IPS-NIHi7 (cell line): ENCODE measurements around the gene POC1A.

Experiments
- DNase-seq: peaks from one replicate; pipeline ENCODE4 v3.0.0; 2012; ENCODE audit warnings: mixed read lengths; ENCODE audit errors: extremely low spot score

POC1A gene

DNA sequence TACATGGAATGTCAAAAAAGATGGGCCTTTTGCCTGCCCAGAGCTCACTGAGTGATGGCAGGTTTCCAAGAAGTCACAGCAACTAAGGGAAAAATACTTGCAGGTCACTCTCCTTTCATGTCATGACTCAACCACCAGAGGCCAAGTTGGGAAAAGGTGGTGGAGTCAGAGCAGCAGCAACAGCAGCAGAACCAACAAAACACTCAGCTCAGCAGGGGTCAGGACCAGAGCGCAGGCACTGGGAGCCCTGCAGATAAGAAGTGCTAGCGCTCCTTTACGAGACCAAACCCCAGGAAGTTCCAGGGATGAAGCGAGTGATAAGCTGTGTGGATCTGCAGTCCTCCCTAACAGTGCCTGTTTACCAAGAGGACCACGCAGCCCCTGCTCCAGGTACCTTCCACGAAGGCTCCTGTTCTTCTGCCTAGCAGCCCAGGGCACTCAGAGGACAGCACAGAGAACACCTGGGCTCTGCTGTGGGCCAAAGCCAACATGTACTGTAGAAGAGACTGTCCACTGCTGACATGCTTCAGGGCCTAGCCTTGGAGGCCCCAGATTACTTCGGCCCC is 26.0 kb downstream of the POC1A start:
- DNase-seq, result peak; percentile 71

GRCh38 chr3:52126500-52126899 is 27.7 kb downstream of the POC1A start:
- no peak for DNase-seq

GRCh38 chr3:52126036-52126435 is 28.2 kb downstream of the POC1A start:
- no peak for DNase-seq

DNA sequence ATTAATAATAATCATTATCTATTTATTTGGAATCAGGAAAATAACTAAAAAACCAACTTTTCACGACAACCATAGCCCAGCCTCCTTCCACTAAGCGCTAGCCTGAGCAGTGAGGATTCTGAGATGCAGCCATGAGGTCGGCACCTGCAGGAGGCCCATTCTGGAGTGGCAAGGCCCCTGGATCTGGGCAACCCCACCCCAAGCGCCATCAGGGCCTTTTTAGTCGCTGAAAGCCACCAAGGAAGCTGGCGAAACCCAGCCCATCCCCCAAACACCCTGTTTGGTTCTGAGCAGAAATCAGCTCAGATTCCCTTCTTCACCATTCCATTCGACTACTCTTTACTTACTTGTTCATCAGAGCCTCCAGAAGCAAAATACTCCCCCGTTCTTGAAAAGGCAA is 29.5 kb downstream of the POC1A start:
- DNase-seq, result no peak

DNA sequence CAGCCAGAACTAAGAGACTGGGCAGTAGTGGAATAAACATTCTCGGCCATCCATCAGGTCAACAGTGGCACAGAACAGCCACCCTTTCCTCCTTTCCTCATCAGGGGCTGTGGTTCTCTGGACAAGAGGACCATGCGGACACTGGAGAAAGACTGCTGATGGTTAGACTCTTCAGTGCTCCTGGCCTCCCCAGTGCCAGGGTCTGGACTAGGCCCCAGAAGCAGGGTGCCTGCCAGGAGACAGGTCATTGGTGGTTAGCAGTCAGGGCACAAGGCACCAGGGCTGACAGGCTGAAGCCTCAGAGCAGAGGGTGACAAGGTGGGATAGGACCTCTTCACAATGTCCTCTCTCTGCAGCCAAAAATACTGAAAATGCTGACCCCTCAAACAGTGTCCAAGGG is 30.1 kb downstream of the POC1A start:
- DNase-seq, result no peak

GRCh38 chr3:52123106-52123725 is 31.0 kb downstream of the POC1A start:
- DNase-seq, result peak; percentile 95

DNA sequence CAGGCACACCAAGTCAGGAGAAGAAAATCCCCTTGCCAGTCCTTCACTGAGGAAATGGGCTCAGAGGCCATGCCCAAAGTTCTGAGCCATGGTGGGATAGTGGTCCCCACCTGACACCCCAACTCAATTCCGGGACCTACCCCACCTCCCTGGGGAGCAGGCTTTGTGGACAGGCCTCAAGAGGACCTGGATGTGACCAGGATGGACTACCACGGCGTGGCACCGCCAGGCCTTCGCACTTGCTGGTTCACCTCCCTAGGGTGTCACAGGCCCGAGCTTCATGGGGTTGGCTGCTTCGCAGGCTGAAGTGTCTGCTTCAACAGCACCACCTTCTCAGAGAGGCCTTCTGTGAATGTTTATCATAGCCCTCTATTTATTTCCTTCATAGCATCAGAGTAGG is 31.7 kb downstream of the POC1A start:
- DNase-seq, result no peak

GRCh38 chr3:52121813-52122212 is 32.4 kb downstream of the POC1A start:
- DNase-seq, result no peak

DNA sequence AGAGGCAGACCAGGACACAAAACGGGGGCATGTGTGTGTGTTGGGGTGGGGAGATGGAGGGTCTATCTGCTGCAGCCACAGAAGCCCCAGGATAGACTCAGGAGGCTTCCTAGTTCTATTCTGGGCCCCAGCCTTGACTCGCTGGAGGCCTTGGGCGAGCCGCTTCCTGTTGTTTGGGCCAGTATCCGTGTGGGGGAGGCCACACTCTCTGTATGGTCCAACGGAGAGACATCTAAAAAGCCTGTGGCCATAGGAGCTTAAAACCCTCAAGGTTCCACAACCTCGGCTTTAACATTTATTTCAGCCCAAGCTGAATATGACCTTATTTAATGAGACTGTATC is 32.8 kb downstream of the POC1A start:
- DNase-seq, result no peak

DNA sequence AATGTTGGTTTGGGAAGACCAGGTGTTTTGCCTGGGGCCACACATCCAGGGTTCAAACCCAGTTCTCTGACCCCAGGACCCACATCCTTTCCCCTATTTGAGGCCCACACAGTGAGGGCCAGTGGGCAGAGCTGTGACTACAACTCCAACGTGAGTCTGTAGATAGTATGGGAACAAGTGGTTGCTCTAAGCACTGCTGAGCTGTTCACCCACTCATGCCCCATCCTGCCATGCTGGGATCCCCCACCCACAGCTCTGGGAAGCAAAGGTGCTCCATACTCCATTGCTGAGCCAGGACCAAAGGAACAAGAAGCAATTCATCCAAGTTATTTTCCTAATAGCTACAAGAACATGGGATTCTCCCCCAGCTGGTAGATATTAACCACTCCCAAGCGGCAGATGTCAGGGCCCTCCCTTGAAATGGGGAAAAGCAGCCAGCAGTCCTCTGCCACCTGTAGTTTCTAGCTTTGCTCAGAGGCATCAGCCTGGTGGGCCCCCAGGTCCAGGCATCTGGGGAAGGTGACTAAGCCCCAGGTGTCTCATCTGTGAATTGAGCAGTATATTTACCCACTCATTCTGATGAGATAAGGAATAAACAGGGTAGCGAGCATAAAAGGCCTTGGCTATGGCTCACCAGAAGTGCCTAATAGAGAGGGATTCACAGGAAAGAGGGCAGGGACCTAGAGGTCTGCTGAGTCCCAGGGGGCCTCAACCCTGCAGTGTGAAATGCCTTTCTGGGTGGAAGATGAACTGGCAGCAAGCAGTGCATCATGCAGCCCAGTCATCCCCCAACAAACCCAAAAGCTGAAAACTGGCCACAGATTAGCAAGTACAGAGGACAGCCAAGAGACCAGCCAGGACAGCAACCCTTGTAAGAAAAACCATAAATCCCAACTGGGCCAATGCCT is 33.4 kb downstream of the POC1A start:
- DNase-seq, result no peak

DNA sequence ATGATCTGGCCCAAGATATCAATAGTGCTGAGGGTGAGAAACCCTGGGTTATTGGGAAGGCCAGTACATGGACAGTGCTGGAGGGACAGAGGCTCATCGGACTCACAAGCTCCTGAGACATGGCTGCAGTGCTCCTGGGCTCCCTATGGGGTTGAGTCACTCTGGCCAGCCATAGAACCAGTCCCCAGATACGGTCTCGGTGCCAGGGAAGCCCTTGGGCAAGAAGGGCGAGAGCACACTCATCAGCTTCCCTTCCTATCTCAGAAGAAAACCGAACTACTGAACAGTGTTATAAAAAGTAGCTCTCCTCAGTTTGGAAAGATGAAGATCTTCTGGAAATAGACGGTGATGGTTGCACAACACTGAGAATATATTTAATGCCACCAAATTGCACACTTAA is 34.4 kb downstream of the POC1A start:
- DNase-seq, result no peak

DNA sequence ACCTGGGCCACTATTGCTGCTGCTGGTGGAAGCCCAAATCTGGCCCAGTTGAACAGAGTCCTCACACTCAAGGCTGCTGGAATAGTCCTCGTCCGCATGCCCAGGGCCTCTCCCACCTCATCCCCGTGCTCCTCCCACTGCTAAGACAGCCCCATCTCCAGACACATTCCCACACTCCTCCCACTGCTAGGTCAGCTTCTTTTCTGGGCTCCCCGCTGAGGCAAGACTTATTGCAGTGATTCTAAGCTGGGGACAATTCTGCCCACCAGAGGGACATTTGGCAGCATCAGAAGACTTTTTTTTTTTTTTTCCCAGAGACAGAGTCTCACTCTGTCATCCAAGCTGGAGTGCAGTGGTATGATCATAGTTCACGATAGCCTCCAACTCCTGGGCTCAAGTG is 35.1 kb downstream of the POC1A start:
- DNase-seq, result peak; percentile 36

DNA sequence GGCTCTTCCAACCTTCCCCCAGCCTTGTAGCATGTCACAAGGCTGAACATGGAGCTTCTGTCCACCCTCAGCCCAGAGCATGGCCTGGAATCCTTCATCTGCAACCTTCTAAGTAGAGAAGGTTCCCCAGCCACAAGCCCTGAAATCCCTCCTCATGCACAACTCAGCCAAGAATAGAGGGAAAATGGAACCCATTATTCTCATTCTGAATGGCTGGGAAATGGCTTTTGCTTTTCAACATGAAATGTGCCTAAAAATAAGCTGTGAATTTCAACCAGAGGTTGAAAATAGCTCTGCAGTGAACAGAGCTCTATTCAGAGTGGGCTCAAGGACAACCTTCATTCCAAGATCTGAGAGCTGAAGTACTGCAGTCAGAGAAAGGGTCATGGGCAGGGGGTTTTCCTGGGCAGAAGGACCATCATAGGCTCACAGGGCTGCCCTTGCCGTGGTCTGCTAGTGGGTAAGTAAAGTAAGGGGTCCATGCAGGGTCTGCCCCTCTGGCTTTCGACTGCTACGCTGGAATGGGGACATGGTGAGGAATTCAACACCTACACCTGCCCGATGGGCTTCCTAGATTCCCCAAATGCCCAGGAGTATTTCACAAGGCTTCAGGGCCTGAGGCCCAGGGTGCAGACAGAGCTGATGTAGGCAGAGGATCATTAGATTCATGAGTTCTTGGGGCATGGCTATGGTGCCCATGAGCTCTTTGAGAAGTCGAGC is 35.9 kb downstream of the POC1A start:
- no peak for DNase-seq

DNA sequence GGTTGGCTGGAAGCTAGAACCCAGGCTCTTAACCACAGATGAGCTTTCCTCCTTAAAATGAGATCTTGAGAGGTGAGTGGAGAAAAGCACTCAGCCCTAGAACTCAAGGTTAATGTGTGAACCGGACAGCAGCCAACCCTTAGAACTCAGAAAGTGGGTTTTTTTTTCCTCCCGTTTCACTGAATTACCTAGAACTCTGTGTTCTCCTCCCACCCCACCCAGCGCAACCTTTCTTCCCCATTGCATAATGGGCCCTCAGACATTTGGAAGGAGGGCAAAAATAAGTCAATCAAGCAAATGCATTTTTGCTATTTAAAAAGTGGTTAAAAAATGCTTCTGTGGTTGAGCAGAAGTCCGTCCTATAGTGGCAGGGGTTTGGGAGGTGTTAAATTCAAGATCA is 36.7 kb downstream of the POC1A start:
- DNase-seq, result no peak

DNA sequence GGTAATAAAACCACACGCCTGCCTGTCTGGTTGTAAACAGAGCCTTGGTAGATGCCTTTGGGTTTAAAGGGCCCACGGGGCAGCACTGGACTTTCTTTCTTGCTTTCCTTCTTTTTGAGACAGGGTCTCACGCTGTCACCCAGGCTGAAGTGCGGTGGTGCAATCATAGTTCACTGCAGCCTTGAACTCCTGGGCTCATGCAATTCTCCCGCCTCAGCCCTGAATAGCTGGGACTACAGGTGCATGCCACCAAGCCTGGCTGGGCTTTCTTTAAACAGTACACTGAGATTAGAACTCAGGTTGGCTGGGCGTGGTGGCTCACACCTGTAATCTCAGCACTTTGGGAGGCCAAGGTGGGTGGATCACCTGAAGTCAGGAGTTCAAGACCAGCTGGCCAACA is 42.2 kb downstream of the POC1A start:
- DNase-seq, result no peak

DNA sequence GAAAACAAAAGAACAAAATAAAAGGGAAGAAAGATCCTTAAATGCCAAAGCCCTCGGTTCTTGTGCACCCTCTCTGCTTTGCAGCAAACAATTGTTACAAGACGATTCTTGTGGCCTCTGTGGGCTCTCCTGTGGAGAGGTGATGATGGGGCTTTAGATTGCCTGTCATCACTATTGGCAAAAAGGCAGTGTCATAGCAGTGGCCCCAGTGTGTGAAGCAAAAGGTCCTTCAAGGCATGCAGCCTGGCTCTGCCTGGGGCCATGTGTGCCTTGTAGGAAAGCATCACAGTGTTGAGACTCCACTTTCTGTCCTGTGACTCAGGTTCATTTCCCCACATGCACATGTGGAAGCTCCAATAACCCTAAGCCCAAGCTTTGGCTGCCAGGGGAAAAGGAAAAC is 43.7 kb downstream of the POC1A start:
- no peak for DNase-seq

DNA sequence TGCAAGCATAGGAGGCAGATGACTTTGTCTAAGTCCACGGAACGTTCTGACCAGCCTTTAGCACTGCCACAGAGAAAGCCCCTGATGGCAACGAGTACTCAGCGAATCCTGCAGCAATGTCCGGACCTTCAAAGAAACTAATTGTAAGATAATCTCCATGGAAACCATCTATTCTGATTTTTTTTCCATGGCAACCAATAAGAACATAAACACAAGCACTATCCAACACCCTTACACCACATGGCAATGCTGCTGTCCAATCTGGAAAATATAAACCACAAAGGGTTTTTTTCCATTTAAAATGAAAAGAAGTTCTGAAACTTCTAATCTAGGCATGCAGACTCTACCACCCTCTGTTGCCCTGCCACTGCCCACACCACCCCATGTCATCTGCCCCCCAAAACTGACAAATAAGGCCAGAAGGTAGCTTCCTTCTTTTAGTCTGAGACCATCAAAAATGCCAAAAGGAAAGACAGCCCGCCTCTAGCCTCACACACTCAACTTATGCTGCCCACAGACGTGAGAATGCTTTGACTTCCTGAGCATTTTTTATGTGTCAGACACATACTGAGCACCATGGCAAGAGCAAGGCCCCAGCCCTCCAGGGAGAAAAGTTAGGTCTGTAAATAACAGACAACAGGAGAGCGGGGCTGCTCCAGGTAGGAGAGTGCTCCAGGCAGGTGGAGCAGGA is 44.5 kb downstream of the POC1A start:
- no peak for DNase-seq

GRCh38 chr3:52108302-52109232 is 45.7 kb downstream of the POC1A start:
- peak; percentile 48 for DNase-seq

- no peak for DNase-seq
Observed at GRCh38 chr3:52106951-52107611, 47.1 kb downstream of the POC1A start.
